Mammary epithelial cell (primary cell): ENCODE results near the gene XRRA1.

ENCODE experiments used
- CTCF ChIP-seq, 2 donors: IDR thresholded peaks in 1 of 2; conservative IDR thresholded peaks in 1 of 2; 2 replicates each; pipeline ENCODE4 v1.5.1; 2011 to 2012; ENCODE audit warnings: inconsistent platforms in 2 of 2, low read length in 2 of 2, mild to moderate bottlenecking in 2 of 2, control low read depth in 1 of 2, low read depth in 1 of 2; ENCODE audit not compliant: insufficient read depth in 1 of 2; ENCODE audit errors: extremely low read depth in 1 of 2
- EZH2 ChIP-seq: IDR thresholded peaks from 2 replicates; pipeline ENCODE4 v1.6.1; 2012; ENCODE audit warnings: low read length, inconsistent platforms, borderline replicate concordance

GRCh38 chr11:74863410-74863809, 85.5 kb downstream of the XRRA1 start:
- TF ChIP-seq CTCF (conservative IDR thresholded peaks at IDR 0.05 in 1 of 2, IDR thresholded peaks at IDR 0.05 in 1 of 2; ENCODE audit: extremely low read depth in 1 of 2, insufficient read depth in 1 of 2, low read depth in 1 of 2, low read length in 2 of 2) (no peak), EZH2 (no peak)
